Aorta (tissue), 5 donors: ENCODE data around the gene TYMS. TPM values are rescaled to one million over a fixed set of nuclear protein-coding genes. Genes with fewer than 3 reads are reported as not detected.

Experiments used
- ATAC-seq: fragments of 200-7000 bp; cut with Tn5 transposase; one replicate; pipeline ENCODE4 v1.9.1; 2022; ENCODE audit warnings: moderate library complexity; ENCODE audit not compliant: low FRiP score
- DNase-seq, 2 donors: peaks; one replicate each; pipeline ENCODE4 v3.0.0-alpha.2; 2020
- H3K27ac ChIP-seq, 2 donors: one replicate each; pipeline ENCODE4 v1.5.1; 2013; ENCODE audit warnings: low read length in 2 of 2, mild to moderate bottlenecking in 2 of 2, moderate library complexity in 2 of 2, control low read depth in 1 of 2, inconsistent platforms in 1 of 2, low read depth in 1 of 2
- H3K27me3 ChIP-seq, 2 donors: one replicate each; pipeline ENCODE4 v1.6.1; 2013; ENCODE audit warnings: control low read depth in 1 of 2, low read length in 1 of 2, mild to moderate bottlenecking in 1 of 2, moderate library complexity in 1 of 2; ENCODE audit not compliant: insufficient read depth in 2 of 2, control insufficient read depth in 1 of 2
- H3K36me3 ChIP-seq, 2 donors: one replicate each; pipeline ENCODE4 v1.6.1; 2013; ENCODE audit warnings: control low read depth in 1 of 2, low read length in 1 of 2, mild to moderate bottlenecking in 1 of 2; ENCODE audit not compliant: insufficient read depth in 2 of 2, control insufficient read depth in 1 of 2
- H3K4me1 ChIP-seq, 2 donors: one replicate each; pipeline ENCODE4 v1.6.1; 2013; ENCODE audit warnings: low read length in 2 of 2, control low read depth in 1 of 2, mild to moderate bottlenecking in 1 of 2, moderate library complexity in 1 of 2; ENCODE audit not compliant: insufficient read depth in 2 of 2, control insufficient read depth in 1 of 2
- H3K4me3 ChIP-seq, 2 donors: one replicate each; pipeline ENCODE4 v1.5.1; 2013; ENCODE audit warnings: low read length in 2 of 2, control low read depth in 1 of 2, mild to moderate bottlenecking in 1 of 2
- H3K9me3 ChIP-seq: one replicate; pipeline ENCODE4 v1.6.1; 2013; ENCODE audit warnings: mild to moderate bottlenecking, low read length; ENCODE audit not compliant: control insufficient read depth
- WGBS, 2 donors: extraction: QIAGEN DNeasy Blood & Tissue Kit; methylation state at CpG; one replicate each; pipeline ENCODE4 v1.1.7; 2013; 5-methylcytosine and 5-hydroxymethylcytosine counted together
- intact Hi-C, 2 donors: fragments of 100-400 bp; cut with DNase I; formaldehyde crosslinking; loops; one replicate each; pipeline versions ENCODE4 v1.14.2 to v1.15.0; 2022
- long read RNA-seq, 2 donors: library from polyadenylated mRNA; unstranded; transcript quantifications; one replicate each; pipeline ENCODE4 v2.0.0, GENCODE V29; 2020 to 2021
- polyA plus RNA-seq, 2 donors: library from polyadenylated mRNA; stranded (reverse); fragments of 200-250 nt; gene quantifications; one replicate each; pipeline ENCODE4 v1.2.3, GENCODE V29; 2013
- total RNA-seq, 2 donors: library from RNA; stranded (reverse); fragmentation: NEBNext Ultra II Directional; extraction: Animal tissue kit (Norgen Biotek cat#: 25700); gene quantifications; one replicate each; pipeline ENCODE4 v1.2.1, GENCODE V29; 2021
- donor health status: healthy with polysubstance abuse.
- donor health status: Bipolar disorder and iron deficiency.
- donor health status: DM: no; HTN: no; CAD: no.
- donor health status: DM: no; HTN: no; CAD: no.
- donor health status: DM: yes; HTN: yes; CAD: no.

The TYMS gene
- total RNA-seq, result 1 to 10 TPM; 3.4 to 5.3 TPM
- polyA plus RNA-seq, result 1 to 10 TPM; 1.3 to 5.6 TPM
- long read RNA-seq, donor 1, transcript TYMS-203 (7 exons, 1,662 nt), result major isoform, 19 of 22 reads
- long read RNA-seq, donor 1, partial matches to known transcripts, result 0 of 22 reads
- long read RNA-seq, donor 1, other reads (novel, unspliced or antisense), result 3 of 22 reads
- long read RNA-seq, donor 2, partial matches to known transcripts, result 2 of 4 reads
- long read RNA-seq, donor 2, other reads (novel, unspliced or antisense), result 0 of 4 reads

DNA sequence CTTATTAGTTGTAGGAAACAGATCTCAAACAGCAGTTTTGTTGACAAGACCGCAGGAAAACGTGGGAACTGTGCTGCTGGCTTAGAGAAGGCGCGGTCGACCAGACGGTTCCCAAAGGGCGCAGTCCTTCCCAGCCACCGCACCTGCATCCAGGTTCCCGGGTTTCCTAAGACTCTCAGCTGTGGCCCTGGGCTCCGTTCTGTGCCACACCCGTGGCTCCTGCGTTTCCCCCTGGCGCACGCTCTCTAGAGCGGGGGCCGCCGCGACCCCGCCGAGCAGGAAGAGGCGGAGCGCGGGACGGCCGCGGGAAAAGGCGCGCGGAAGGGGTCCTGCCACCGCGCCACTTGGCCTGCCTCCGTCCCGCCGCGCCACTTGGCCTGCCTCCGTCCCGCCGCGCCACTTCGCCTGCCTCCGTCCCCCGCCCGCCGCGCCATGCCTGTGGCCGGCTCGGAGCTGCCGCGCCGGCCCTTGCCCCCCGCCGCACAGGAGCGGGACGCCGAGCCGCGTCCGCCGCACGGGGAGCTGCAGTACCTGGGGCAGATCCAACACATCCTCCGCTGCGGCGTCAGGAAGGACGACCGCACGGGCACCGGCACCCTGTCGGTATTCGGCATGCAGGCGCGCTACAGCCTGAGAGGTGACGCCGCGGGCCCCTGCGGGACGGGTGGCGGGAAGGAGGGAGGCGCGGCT lies at the start of gene TYMS:
Gene TYMS (plus strand): TSS at position 343 of the 690 bp plus-strand sequence. CDS start 90 bp downstream, at position 433.
- ATAC-seq, result peak; percentile 47
- WGBS, 2 donors, result 0% methylated on average over 58 to 79 of the region's 79 CpGs

DNA sequence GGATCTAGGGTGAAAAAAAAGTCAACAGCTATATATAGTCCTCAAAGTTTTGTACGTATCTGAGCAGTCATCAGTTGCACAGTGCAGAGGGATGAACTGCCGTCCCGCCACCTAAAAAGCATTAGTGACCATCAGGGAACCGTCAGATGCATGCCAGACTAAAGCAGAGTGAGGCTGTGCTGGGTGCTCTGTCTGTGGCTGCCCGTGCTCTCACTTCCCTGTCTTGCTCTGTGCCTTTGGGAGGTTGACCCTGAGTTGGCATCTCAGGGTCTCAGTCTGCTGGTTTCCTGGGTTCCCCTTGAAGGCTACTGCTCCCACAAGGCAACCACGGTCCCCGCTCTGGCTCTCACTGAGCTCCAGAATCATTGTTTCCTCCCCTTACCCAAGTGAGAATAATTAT lies 49.5 kb upstream of the TYMS start:
- Histone ChIP-seq H3K9me3 (no peaks in the 10 kb centered on the region), H3K27ac (no peak overlapping the region), H3K4me3 (no peak overlapping the region), H3K27me3 (no peaks in the 10 kb centered on the region), H3K36me3 (no peaks in the 10 kb centered on the region), H3K4me1 (no peaks in the 10 kb centered on the region)
- DNase-seq (no peak), ATAC-seq (no peak)
- WGBS, 2 donors, result 93% methylated on average over 7 of the region's 7 CpGs
- intact Hi-C loops, result no loop called here

More for the DNA sequence above, at the start of gene TYMS:
- no peaks in the 10 kb centered on the region for H3K36me3 ChIP-seq
- peaks cover 0 to 2% of the 10 kb centered on the region in 2 donors for H3K27me3 ChIP-seq
- peak within 1 kb of the TSS; percentile 24 to 67 for H3K4me3 ChIP-seq
- no peaks in the 10 kb centered on the region for H3K4me1 ChIP-seq
- no peak within 1 kb of the TSS for H3K27ac ChIP-seq
- intact Hi-C loops, result no loop called here
- DNase-seq, result peak; percentile 51 to 78
- no peaks in the 10 kb centered on the region for H3K9me3 ChIP-seq

DNA sequence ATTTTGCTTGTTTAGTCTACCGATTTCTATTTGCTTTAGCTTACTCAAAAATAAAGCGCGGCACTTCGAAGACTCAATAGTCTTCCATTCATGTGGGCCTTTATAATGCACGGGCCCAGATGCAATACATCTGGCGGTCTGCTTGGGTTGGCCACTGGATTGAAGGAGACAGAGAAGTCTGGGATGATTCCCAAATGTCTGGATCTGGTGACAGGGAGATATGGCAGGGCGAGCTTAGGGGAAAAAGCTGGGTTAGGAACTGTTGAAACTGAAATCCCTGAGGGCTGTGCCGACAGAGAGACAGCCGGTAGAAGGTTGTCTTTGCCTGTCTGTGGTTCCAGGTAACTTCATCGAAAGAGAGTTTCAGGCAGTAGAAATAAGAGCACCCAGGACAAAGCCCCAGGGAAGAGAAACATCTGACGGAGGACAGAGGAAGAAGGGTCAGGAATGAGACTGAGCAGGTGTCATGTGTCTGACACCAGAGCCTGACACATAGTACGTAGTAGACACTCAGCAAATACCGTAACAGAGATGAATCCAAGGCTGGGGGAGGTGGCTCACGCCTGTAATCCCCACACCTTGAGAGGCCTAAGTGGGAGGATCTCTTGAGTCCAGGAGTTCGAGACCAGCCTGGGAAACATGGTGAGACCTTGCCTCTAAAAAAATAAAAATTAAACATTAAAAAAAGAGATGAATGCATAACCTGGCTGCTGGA lies 47.1 kb upstream of the TYMS start:
- Histone ChIP-seq H3K9me3 (no peaks in the 10 kb centered on the region), H3K4me3 (no peak overlapping the region), H3K4me1 (no peaks in the 10 kb centered on the region), H3K27ac (no peak overlapping the region), H3K36me3 (no peaks in the 10 kb centered on the region), H3K27me3 (no peaks in the 10 kb centered on the region)
- ATAC-seq (no peak), DNase-seq (no peak)
- WGBS, 2 donors, result 46 to 56% methylated on average over 15 of the region's 15 CpGs
- intact Hi-C loops, result loop anchor here in 1 of 2 donors (5.0 kb wide), 1 partner anchor 313 kb away; no protein-coding TSS in a partner anchor

DNA sequence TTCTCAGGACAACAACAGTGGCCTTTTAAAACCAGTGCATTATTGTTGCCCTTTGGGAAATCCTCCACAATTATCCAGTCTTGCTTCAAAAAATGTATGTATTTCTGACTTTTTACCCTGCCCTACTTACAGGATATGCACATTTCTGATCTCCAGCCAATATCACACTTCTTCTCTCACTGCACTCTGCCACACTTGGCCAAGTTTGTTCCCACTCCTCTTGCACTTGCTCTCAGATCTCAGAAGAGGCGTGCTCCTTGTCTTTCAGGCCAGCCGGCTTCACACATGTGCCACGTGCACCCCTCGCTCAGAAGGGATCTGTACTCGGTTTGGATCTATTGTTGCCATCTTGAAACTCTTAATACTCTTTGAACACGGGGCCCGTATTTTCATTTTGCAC lies 45.3 kb upstream of the TYMS start:
- Histone ChIP-seq H3K27me3 (no peaks in the 10 kb centered on the region), H3K9me3 (no peaks in the 10 kb centered on the region), H3K27ac (no peak overlapping the region), H3K4me3 (no peak overlapping the region), H3K36me3 (no peaks in the 10 kb centered on the region), H3K4me1 (no peaks in the 10 kb centered on the region)
- ATAC-seq (no peak), DNase-seq (no peak)
- intact Hi-C loops, result loop anchor here in 1 of 2 donors (5.0 kb wide), 1 partner anchor 315 kb away; no protein-coding TSS in a partner anchor
- WGBS, 2 donors, result 88 to 96% methylated on average over 7 of the region's 7 CpGs

DNA sequence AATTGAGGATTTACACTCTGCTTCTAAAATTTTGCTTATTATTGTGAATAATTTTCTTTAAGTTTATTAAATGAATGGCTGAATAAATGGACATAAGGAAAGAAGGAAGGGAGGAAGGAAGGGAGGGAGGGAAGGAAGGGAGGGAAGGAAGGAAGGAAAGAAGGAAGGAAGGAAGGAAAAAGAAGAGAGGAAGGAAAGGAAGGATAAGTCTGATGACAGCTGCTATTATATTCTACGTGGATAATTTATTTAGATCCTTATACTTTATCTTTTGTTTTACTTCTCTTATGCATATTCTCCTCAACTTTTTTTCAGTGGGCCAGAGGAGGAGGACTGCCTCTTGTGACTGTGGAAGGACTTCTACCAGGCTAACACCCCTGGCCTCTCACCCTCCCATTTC lies 43.3 kb upstream of the TYMS start:
- WGBS, 2 donors, result 76 to 80% methylated on average over 1 of the region's 1 CpG
- H3K4me1 ChIP-seq, result no peaks in the 10 kb centered on the region
- H3K27me3 ChIP-seq, result no peaks in the 10 kb centered on the region
- H3K36me3 ChIP-seq, result no peaks in the 10 kb centered on the region
- intact Hi-C loops, result loop anchor here (2.0 to 5.0 kb wide), 2 partner anchors 317 to 325 kb away; no protein-coding TSS in a partner anchor
- H3K4me3 ChIP-seq, result no peak overlapping the region
- DNase-seq, result no peak
- no peak overlapping the region for H3K27ac ChIP-seq
- no peak for ATAC-seq
- no peaks in the 10 kb centered on the region for H3K9me3 ChIP-seq

DNA sequence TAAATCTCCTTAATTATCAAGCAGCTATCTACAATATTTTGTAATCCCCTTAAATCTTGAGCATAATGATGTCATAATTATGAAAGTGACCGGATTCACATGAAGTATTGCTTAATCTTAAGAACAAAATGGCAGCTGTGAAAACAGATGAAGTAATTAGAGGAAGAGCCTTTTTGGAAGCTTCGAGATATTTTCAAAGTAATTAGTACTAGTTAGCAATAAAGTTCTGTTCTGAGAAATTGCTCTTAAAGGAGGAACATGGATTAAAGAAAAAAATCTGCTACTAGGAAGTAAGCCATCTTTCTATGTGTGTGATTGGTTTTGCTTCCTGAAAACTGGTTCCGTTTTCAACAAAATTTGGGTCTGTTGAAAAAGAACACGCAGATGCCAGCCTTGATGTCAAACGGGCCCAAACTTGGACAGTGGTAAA lies 42.3 kb upstream of the TYMS start:
- Histone ChIP-seq H3K27ac (no peak overlapping the region), H3K4me3 (no peak overlapping the region), H3K9me3 (no peaks in the 10 kb centered on the region), H3K36me3 (no peaks in the 10 kb centered on the region), H3K4me1 (no peaks in the 10 kb centered on the region), H3K27me3 (no peaks in the 10 kb centered on the region)
- ATAC-seq (no peak), DNase-seq (no peak)
- intact Hi-C loops, result loop anchor here in 1 of 2 donors (2.0 kb wide), 1 partner anchor 326 kb away; no protein-coding TSS in a partner anchor
- 84% methylated on average over 5 of the region's 5 CpGs for WGBS, 2 donors

DNA sequence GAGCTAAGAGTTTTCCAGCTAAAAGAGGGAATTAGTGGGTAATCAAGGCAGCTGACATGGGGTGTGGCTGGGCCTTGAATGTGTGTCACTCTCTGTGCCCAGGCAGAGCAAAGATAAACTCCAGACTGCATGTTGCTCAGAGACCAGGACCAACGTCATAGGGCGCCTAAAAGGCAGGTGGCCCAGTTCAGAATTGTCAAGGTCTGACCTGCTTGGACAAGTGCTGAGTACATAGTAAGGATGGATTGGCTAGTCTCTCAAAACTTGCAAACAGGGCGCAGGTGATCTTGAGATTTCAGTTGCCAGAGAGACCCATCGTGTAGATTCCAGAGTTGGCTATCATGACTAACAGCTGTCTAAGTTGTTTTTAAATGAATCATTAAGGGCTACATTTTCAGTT lies 41.7 kb upstream of the TYMS start:
- ATAC-seq, result no peak
- Histone ChIP-seq H3K27me3 (no peaks in the 10 kb centered on the region), H3K4me3 (no peak overlapping the region), H3K4me1 (no peaks in the 10 kb centered on the region), H3K27ac (no peak overlapping the region), H3K36me3 (no peaks in the 10 kb centered on the region), H3K9me3 (no peaks in the 10 kb centered on the region)
- intact Hi-C loops, result loop anchor here (2.0 kb wide), 2 partner anchors 327 to 329 kb away; no protein-coding TSS in a partner anchor
- WGBS, 2 donors, result 59 to 68% methylated on average over 4 of the region's 4 CpGs
- no peak for DNase-seq

DNA sequence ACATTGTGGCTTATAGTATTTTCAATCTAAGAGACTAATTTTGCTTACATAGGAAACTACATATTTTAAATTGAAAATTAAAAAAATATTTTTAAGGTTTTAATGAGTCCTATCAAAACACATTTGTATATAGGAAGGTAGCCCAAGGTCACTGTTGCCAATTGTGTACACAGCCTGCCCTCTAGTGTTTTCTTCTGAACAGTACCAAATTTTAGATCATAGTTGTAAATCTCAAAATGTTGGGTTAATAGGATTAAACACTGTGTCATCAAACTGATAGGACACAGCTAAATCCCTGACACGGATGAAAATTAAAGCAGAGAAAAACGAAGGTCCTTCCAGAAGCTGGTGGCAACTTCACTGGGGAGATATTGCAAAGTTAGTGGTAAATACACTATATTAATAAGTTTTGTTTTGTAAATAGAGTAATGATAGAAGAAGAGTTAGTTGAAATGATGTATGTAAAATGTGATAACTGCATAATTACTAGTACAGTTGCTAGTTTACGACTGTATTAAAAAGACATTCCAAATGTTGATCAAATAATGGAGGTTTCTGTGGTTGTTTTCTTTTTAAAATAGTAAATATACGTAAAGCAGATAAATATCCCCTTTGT lies 41.0 kb upstream of the TYMS start:
- Histone ChIP-seq H3K27ac (no peak overlapping the region), H3K4me1 (no peaks in the 10 kb centered on the region), H3K36me3 (no peaks in the 10 kb centered on the region), H3K9me3 (no peaks in the 10 kb centered on the region), H3K27me3 (no peaks in the 10 kb centered on the region), H3K4me3 (no peak overlapping the region)
- WGBS, 2 donors, result 30 to 31% methylated on average over 4 of the region's 4 CpGs
- peak; percentile 79 for ATAC-seq
- DNase-seq, result no peak
- intact Hi-C loops, result loop anchor here in 1 of 2 donors (2.0 kb wide), 1 partner anchor 330 kb away; no protein-coding TSS in a partner anchor
